ENCODE measurements around the gene ZNF664.

DNA sequence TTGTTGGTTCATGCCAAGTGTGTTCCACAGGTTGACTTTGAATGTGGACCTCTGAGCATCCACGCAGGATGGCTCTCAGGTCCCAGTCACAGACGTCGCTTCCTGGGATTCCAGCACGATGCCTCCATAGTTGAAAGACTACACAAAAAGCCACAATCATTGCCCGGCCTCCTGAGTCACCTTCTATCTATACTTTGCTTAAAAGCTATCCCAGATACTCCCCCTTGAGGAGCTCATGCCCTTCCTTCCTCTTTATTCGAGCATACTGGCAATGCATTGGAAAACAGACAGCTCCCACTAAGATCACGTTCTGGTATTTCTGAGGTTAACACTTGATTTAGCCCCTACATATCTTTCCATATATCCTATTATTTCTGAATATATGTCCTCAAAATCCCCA lies 40.1 kb downstream of the ZNF664 start:
- TF ChIP-seq, protein P1, sequence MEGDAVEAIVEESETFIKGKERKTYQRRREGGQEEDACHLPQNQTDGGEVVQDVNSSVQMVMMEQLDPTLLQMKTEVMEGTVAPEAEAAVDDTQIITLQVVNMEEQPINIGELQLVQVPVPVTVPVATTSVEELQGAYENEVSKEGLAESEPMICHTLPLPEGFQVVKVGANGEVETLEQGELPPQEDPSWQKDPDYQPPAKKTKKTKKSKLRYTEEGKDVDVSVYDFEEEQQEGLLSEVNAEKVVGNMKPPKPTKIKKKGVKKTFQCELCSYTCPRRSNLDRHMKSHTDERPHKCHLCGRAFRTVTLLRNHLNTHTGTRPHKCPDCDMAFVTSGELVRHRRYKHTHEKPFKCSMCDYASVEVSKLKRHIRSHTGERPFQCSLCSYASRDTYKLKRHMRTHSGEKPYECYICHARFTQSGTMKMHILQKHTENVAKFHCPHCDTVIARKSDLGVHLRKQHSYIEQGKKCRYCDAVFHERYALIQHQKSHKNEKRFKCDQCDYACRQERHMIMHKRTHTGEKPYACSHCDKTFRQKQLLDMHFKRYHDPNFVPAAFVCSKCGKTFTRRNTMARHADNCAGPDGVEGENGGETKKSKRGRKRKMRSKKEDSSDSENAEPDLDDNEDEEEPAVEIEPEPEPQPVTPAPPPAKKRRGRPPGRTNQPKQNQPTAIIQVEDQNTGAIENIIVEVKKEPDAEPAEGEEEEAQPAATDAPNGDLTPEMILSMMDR (IDR thresholded peaks at IDR 0.05), result no peak
- TF ChIP-seq POLR2A (IDR thresholded peaks at IDR 0.05), result no peak
